Stimulated activated CD8-positive, alpha-beta memory T cell treated with anti-CD3 and anti-CD28 coated beads, Interleukin-7, amount 100 ng/mL, for 24 hours (primary cell): Measurements from ENCODE around the gene CHAF1A.

Experiments
- DNase-seq: peaks from one replicate; pipeline ENCODE4 v3.0.0-alpha.2; 2020; ENCODE audit warnings: low read depth

CHAF1A gene

DNA sequence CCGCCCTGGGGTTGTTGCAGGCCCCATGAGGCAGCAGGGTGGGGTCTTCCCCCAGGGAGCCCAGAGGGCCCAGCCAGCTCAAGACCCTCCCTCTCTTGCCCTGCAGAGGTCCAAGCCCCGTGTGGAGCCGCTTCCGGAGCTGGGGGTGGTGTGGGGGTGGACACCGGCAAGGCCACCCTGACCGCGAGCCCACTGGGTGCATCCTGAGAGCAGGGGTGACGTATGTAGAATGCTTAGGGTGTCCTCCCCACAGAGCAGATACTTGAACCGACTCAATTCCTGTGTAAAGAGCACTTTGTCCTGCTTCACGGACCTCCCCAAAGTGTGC lies 40.3 kb downstream of the CHAF1A start:
- DNase-seq = no peak

DNA sequence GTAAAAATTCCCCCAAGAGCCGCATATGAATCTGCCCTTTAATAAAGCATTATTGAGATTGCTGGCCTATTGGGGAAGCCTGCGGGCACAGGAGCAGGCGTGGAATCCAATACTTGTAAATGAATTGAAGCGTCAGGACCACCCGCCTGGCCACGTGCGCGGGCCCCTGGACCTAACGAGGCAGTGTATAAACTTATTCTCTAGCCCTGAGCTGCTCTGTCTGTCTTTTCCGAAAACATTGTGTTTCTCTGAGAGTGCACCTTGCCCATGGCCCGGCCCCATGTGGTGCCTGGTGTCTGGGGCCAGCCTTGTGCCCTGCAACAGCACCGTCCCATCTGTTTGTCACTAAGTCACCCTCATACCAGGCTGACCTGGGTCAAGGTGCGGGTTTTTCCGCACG lies 40.7 kb downstream of the CHAF1A start:
- DNase-seq = no peak

- DNase-seq = no peak
These were observed 41.7 kb downstream of the CHAF1A start for GRCh38 chr19:4443966-4444764.

DNA sequence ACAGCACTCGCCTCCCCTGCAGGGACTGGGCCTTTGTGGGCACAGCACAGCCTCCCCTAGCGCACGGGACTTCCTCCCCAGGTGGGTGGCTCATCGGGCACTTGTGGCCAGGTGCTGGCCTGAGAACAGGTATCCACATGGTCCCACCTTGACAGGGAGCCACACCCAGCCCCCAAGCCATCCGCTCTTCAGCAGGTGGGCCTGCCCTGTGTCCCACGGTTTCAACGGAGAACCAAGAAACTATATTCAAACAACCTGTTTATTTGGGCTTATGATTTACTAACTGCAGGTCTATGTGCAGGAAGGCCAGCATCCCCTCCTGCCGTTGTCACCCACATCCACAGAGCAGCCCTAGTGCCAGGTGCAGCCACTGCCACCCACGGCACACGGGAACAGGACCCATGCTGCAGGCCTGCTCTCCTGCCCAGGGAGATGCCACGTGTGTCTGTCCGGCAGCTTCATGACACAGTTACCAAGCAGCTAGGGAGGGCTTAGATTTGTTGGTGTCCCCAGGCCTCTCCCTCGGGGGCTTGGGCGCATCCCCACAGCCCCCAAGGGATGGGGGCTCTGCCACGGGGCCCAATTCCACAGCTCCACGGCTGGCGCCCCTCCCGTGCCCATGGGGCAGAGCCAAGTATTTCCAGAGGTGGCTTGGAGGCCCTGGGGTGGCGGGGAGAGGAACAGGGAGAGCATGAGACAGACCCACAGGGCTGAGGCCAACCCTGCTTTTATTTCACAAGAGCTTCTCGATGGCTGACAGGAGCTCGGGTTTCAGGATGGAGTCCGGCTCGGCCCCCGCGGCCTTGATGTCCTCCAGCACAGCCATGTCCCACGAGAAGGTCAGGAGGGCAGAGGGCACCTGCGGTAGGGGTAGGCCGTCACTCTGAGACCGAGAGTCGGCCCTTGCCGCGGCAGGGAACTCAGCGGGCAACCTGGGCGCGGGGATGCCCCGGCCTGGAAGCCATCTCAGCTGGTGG lies 42.6 kb downstream of the CHAF1A start:
- no peak for DNase-seq

DNA sequence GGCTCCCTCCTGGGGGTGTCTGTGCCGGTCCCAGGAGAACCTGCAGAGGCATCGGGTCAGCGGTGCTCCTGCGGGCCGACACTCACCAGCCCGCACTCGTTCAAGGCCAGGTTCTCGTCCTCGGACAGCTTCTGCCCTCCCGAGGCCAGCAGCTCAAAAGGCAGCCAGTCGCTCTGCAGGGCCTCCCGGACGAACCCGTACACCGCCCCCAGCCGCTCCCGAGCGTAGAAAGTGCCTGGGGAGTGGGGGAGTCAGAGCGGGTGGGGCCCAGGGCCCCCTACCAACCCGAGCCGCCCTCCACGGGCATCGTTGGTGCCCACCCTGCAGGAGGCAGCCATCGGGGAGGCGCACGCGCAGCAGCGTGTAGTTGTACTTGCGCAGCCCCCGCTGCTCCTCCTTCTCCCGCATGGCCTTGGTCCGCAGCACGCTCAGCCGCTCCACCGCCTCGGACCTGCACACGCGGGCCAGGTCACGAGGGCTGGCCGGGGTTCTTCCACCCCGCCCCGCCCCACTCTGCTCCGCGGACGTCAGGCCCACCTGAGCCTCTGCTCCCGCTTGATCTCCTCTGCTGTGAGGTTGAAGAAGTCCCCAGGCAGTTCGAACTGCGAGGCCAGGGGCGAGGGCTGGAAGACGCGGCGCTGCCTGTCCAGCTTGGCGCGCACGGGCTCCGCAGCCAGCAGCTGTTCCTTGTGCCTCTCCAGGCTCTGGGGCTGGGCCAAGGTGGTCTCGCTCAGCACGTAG lies 43.7 kb downstream of the CHAF1A start:
- no peak for DNase-seq

DNA sequence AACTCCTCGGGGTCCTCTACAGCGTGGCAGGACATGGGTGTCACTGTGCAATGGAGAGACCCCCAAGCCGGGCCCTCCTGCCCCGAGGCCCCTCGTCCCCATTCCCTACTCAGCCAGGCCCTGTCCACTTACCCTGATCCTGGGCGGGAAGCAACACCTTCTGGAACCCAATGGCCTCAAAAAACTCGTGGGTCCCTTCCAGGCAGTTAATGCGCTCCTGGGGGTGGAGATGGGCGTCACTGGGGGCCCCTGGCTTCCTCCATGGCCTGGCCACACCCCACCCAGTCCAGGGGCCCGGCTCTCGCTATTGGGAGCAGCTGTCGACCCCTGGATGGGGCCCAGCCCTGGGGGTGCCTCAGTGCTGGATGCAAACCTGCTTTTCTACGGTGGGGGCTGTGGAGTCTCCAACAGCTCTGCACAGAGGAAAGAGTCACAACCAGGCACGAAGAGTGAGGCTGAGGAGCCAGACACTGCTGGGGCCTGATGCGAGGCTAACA lies 44.3 kb downstream of the CHAF1A start:
- no peak for DNase-seq

DNA sequence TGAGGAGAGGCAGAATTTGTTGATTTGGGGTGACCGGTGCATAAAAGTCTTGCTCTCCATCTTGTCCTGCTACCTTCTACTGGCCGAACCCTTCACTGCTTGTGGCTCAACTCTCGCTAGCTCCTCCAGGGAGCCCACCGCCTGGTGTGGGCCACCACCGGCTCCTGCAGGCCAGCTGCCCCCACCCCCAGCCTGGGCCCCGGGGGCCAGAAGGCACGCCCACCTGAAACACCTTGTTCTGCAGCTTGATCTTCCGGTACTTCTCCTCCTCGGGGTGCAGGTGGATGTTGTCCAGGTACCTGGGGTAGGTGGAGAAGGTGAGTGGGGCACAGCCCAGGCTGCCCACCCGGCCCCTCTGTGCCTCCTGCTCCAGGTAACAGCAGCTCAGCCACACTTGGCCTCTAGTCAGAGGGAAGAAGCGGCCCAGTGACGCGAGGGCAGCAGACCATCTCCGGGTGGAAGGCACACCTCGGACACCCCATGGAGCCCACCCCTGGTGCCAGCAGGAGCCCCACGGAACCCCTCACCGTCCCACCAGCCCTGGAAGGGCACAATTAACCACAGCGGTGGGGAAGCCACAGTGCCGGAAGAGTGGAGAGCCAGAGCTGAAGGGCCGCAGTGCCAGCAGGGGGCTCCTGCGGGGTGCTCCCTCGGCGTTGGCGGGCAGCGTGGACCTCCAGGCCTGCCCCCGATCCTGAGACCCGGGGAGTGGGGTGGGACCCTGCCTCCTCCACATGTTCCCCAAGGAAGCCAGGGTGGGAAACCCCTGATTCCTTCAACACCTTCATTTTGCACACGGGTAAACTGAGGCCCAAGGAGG lies 45.1 kb downstream of the CHAF1A start:
- no peak for DNase-seq

DNA sequence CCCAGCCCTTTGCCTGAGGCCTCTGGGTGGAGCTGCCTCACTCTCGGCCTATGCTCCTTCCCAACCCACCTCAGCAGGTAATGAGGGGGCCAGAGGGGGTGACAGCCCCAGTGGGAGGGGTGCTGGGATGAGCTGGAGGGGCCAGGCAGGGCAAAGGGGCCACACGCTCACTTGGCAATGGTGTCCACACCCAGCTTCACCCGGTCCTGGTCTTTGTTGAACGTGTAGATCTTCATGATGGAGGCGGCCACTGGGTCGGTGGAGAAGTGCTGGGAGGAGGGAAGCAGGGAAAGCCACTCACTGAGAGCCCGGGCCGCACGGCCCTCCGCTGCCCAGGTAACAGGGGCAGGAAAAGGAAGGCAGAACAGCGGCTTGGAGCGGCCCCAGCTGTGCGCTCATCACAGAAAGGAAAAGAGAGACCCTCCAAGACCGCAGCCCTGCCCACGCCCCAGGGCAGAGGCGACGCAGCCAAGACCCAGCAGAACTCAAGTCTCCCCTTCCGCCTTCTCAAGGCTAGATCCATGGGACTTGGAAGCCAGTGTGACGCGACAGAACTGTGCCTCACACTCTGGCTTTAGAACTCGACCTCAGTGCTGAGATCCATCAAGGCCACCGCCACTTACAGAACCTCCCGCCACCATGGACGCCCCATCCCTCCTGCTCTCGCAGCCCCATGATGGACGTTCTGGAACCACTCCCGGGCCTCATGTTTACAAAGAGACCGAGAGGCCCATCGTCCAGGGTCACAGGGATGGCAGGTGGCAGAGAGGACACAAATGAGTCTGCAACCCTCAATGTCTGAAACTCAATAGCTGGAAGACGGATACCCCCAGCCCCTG lies 45.9 kb downstream of the CHAF1A start:
- DNase-seq = no peak

- no peak for DNase-seq
These were observed 46.7 kb downstream of the CHAF1A start for GRCh38 chr19:4449022-4449638.

DNA sequence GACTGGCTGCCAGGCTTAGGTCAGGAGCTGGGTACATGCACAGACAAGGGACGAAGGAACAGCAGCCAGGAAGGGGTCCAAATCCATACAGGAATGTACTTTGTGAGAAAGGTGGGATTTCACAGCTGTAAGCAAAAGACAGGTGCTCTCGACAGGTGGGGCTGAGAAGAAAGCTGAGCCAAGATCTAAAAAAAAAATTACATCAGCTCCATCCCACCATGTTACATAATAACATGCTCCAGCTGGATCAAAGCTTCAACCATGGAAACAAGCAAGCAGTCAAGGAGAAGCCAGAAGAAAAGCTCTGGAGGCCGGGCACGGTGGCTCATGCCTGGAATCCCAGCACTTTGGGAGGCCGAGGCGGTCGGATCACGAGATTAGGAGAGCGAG lies 47.2 kb downstream of the CHAF1A start:
- DNase-seq = no peak

DNA sequence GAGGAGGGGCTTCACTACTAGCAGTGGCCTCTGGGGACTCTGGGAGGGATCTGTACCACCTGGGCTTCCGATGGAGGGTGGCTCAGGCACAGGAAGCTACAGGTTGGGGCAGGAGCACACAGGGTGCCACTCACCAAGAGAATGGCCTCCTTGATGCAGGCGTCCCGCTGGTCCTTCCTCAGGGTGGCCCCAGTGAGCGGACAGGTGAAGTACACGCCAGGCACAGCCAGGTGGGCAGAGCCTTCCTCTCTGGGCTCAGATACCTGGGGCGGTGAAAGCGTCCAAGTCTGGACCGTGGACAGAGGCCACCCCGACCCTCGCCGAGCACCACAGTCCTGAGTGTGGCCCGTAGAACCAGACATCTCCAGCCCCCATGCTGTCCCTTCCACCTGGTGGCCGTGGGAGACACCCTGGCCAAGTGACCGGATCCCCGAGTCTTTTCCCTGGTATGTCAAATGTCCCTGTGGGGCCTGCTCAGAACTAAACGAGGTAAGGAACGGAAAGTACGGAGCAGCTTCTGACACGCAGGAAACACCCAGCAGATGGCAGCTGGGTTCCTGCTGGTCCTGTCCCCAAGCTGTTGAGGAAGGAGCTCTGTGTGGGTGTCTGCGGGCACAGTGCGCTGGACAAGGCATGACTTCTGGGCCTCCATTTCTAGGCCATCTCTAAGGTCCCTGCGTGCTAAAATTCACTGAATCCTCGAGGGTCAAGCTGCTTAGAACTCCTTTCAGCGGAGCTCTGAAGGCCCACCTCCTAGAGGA lies 50.0 kb downstream of the CHAF1A start:
- DNase-seq = no peak

DNA sequence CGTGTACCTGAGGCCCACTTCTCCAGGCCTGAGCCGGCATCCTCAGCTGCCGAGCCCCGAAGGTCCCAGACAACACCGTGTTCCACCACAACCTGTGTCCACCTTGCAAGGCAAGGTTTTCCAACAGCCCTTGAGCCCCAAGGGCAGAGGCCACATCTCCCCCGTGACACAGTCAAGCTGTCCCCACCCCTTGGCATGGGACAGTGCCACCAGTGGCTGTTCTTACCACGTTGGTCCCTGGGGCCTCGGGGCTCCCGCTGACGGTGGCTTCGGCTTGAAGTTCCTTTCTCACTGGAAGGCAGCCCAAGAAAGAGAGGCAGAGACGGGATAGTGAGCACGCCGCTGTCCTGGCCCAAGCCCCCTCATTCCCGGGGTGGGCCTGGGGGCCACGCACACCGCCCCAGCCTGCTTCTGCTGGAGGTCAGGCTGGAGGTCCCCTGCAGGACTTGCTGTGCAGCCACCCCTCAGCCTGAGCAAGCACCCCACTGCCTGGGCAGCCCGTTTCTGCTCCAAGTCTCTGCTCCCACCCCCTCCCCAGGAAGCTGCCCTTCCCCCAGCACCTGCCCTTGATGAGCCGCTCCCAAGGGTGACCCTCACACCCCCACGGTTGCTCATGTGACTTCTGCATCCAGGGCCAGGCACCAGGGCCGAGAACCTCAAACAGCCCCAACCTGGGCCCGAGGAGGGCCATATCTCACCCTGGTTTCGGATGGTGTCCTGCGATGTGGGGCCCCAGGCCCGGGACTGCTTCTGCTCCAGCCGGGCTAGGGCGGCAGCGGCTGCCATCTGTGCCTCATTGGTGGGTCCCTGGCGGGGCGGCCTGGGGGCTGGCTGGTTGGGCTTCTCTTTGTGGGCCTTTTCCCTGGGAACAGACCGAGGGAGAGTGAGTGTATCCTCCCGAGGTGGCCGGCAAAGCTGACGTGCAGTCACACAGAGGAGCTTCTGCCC lies 51.1 kb downstream of the CHAF1A start:
- no peak for DNase-seq

DNA sequence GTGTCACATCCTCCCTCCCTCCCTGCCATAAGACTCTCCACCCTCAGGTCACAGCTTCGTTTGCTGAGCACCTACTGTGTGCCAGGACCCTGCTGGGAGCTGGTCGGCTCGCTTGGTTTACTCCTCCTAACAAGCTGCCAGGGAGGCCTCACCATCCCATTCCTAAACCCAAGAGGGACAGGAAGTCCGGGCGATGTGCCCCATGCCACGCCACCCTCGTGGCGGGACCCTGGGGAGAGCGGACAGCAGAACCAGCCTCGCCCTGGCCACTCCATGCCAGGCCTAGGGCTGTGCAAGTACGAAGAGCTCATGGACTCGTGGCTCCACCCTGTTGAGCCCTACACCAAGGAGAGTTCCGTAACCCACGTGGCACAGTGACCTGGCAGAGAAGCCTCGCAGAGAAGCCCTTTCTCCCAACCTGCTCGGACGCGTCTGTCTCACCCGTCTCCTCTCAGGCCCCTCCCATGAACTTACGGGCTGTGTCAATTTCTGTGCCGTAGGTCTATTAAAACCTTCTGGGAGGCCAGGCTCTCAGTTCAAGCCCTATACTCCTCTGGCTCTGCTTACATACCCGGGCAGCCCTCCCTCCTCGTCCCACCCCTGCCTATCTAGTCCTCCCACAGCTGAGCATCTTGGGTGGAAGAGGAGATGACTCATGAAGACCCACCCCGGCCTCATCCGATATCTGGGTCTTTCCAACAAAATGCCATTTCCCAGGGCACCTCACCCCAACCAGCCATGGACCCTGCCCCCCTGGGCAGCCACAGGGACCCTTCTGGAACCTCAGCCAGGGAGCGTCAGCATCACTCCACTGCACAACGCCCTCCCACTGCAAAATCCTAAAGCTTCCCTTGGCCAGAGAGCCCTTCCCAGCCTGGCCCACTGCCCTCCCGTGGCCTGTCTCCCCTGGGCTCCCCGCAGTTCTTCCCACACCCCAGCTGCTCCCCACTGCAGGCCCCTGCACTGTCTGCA lies 52.6 kb downstream of the CHAF1A start:
- no peak for DNase-seq

GRCh38 chr19:4455719-4456475 lies 53.5 kb downstream of the CHAF1A start:
- DNase-seq = no peak

DNA sequence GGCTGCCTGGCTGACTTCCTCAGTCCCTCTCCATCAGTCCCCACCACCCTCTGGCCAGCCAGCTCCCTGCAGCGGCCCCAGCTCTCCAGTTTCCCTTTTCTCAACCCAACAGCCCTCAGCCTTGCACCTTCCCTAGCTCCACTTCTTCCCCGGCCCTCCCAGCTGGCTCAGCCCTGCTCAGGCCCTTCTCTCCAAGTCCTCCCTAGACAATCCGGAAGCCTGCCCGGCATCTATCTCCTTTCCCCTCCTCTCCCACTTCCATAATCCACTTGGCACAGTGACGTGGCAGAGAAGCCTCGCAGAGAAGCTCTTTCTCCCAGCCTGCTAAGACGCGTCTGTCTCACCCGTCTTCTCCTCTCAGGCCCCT lies 54.0 kb downstream of the CHAF1A start:
- DNase-seq = no peak
